Gastroesophageal sphincter (tissue), 3 donors: Measurements from ENCODE around the gene COPS9.

ENCODE experiments used
- CTCF ChIP-seq, 4 experiments: fragments of 200-600 bp in 2 of 4; fragments of 450-650 bp in 2 of 4; sonication (generic) in 1 of 4; IDR thresholded peaks; one replicate each; pipeline ENCODE4 v1.5.1; 2017 to 2019; ENCODE audit warnings: antibody characterized with exemption in 4 of 4, mild to moderate bottlenecking in 2 of 4, moderate library complexity in 2 of 4
- POLR2A ChIP-seq, 2 donors: fragments of 450-650 bp; IDR thresholded peaks; one replicate each; pipeline ENCODE4 v1.6.1; 2017; ENCODE audit warnings: antibody characterized with exemption in 2 of 2, mild to moderate bottlenecking in 2 of 2, moderate library complexity in 1 of 2
- POLR2AphosphoS5 ChIP-seq: sonication (generic); formaldehyde crosslinking; IDR thresholded peaks from one replicate; pipeline ENCODE4 v1.6.1; 2017; ENCODE audit warnings: antibody characterized with exemption

GRCh38 chr2:240174496-240174895 is 38.4 kb upstream of the COPS9 start:
- TF ChIP-seq POLR2AphosphoS5: no peak
- no peak for TF ChIP-seq CTCF (IDR thresholded peaks at IDR 0.05)
- TF ChIP-seq POLR2A (IDR thresholded peaks at IDR 0.05): no peak
